Thoracic aorta (tissue), 2 donors: ENCODE results near the gene TNFAIP8L2. TPM values are rescaled to one million over a fixed set of nuclear protein-coding genes. Genes with fewer than 3 reads are reported as not detected.
A peak's percentile ranks its signal among the peaks of the same experiment; 100 is the strongest.
"Not testable (repeated sequence)": the region's sequence is repeated elsewhere in the genome, so short reads cannot be mapped to it uniquely, and the experiment has no call there.

Source experiments
- ATAC-seq: fragments of 150-250 bp; one replicate; pipeline ENCODE4 v1.8.0; 2017; ENCODE audit warnings: low read depth; ENCODE audit not compliant: insufficient number of reproducible peaks, low FRiP score
- DNase-seq: peaks from one replicate; pipeline ENCODE4 v3.0.0-alpha.2; 2020; ENCODE audit warnings: low spot score
- H3K27ac ChIP-seq, 2 donors: fragments of 200-600 bp; sonication (generic); 1 replicate in 1 of 2; 2 replicates in 1 of 2; pipeline ENCODE4 v1.5.1; 2016; ENCODE audit warnings: mild to moderate bottlenecking in 2 of 2, moderate library complexity in 2 of 2
- H3K27me3 ChIP-seq: fragments of 200-600 bp; sonication (generic); replicated peaks from 2 replicates; pipeline ENCODE4 v1.6.0; 2016; ENCODE audit warnings: mild to moderate bottlenecking; ENCODE audit not compliant: insufficient read depth
- H3K36me3 ChIP-seq: fragments of 200-600 bp; sonication (generic); one replicate; pipeline ENCODE4 v1.5.1; 2016
- H3K4me1 ChIP-seq, 2 donors: fragments of 200-600 bp; sonication (generic); 1 replicate in 1 of 2; 2 replicates in 1 of 2; pipeline versions ENCODE4 v1.5.1 to v1.6.0; 2016; ENCODE audit warnings: low read depth in 2 of 2, mild to moderate bottlenecking in 1 of 2; ENCODE audit not compliant: control insufficient read depth in 1 of 2
- H3K4me3 ChIP-seq: fragments of 200-600 bp; sonication (generic); 2 replicates; pipeline ENCODE4 v1.5.1; 2016; ENCODE audit warnings: mild to moderate bottlenecking
- H3K9me3 ChIP-seq: fragments of 200-600 bp; sonication (generic); 2 replicates; pipeline ENCODE4 v1.5.1; 2016
- CTCF ChIP-seq: fragments of 200-600 bp; sonication (generic); IDR thresholded peaks from one replicate; pipeline ENCODE4 v1.5.1; 2019; ENCODE audit warnings: antibody characterized with exemption
- total RNA-seq, 2 donors: library from RNA; depleted of rRNA; stranded (reverse); fragments of >200 nt; gene quantifications; one replicate each; pipeline versions ENCODE4 v1.1.0 to v1.2.3, GENCODE V29; 2016

TNFAIP8L2 gene
- total RNA-seq, 2 donors from 2014 or later, result 3.9 to 14.1 TPM

- peaks cover 9 to 35% of the 10 kb centered on the region in 2 donors for H3K4me1 ChIP-seq
- no peak for TF ChIP-seq CTCF
- H3K9me3 ChIP-seq, result no peaks in the 10 kb centered on the region
- no peak for ATAC-seq
- H3K27ac ChIP-seq, result peak overlapping the region; percentile 44 to 97
- no peaks in the 10 kb centered on the region for H3K27me3 ChIP-seq
- H3K36me3 ChIP-seq, result peaks cover 4% of the 10 kb centered on the region
- peak overlapping the region; percentile 94 for H3K4me3 ChIP-seq
- DNase-seq, result no peak
Observed at GRCh38 chr1:151197863-151198253, 41.4 kb downstream of the TNFAIP8L2 start.

GRCh38 chr1:151198254-151199127 is 42.0 kb downstream of the TNFAIP8L2 start, which contains the start of gene PIP5K1A:
PIP5K1A (plus strand) TSS chr1:151198552; CDS start chr1:151198997, 445 bp downstream.
- ATAC-seq (peak; percentile 93), DNase-seq (peak; percentile 97)
- Histone ChIP-seq H3K27ac (peak within 1 kb of the TSS; percentile 87 to 97), H3K9me3 (no peaks in the 10 kb centered on the region), H3K27me3 (no peaks in the 10 kb centered on the region), H3K36me3 (peaks cover 6% of the 10 kb centered on the region), H3K4me3 (peak within 1 kb of the TSS; percentile 94), H3K4me1 (peaks cover 9 to 35% of the 10 kb centered on the region in 2 donors)
- no peak for TF ChIP-seq CTCF

GRCh38 chr1:151199873-151200581 is 43.6 kb downstream of the TNFAIP8L2 start:
- Histone ChIP-seq H3K9me3 (no peaks in the 10 kb centered on the region), H3K27me3 (no peaks in the 10 kb centered on the region), H3K4me1 (peaks cover 9 to 44% of the 10 kb centered on the region in 2 donors), H3K4me3 (peak overlapping the region; percentile 94), H3K36me3 (peaks cover 6% of the 10 kb centered on the region), H3K27ac (peak overlapping the region; percentile 73 to 97)
- ATAC-seq (no peak), DNase-seq (no peak)
- TF ChIP-seq CTCF, result no peak

- not testable (repeated sequence) for H3K4me3 ChIP-seq, H3K27me3 ChIP-seq, ATAC-seq, H3K9me3 ChIP-seq, DNase-seq
- Histone ChIP-seq H3K27ac (peak overlapping the region in 1 of 2 donors; percentile 77), H3K36me3 (peaks cover 13% of the 10 kb centered on the region), H3K4me1 (peaks cover 6 to 59% of the 10 kb centered on the region in 2 donors)
Observed at GRCh38 chr1:151205381-151205965, 49.0 kb downstream of the TNFAIP8L2 start.

Other genes starting within 250 kb of the TNFAIP8L2 start
- 10 to 100 TPM; 38.9 to 42.7 TPM for gene SETDB1, start 230.3 kb upstream of the TNFAIP8L2 start, total RNA-seq
- gene CERS2, start 181.8 kb upstream of the TNFAIP8L2 start, total RNA-seq, result 100 to 1,000 TPM; 102 to 122 TPM
- not detected for gene ANXA9, start 174.4 kb upstream of the TNFAIP8L2 start, total RNA-seq
- gene MINDY1, start 149.7 kb upstream of the TNFAIP8L2 start, total RNA-seq, result 10 to 100 TPM; 16.9 to 28.3 TPM
- gene PRUNE1, start 148.2 kb upstream of the TNFAIP8L2 start, total RNA-seq, result 10 to 100 TPM; 16.5 to 21.3 TPM
- gene BNIPL, start 120.1 kb upstream of the TNFAIP8L2 start, total RNA-seq, result 1 to 10 TPM in 1 of 2 donors, under 1 TPM in 1; 0.14 to 2.6 TPM
- gene C1orf56, start 108.9 kb upstream of the TNFAIP8L2 start, total RNA-seq, result 1 to 10 TPM; 5.0 to 5.3 TPM
- 100 to 1,000 TPM in 1 of 2 donors, 10 to 100 TPM in 1; 66.2 to 134 TPM for gene CDC42SE1, start 97.0 kb upstream of the TNFAIP8L2 start, total RNA-seq
- 1 to 10 TPM; 1.2 to 3.1 TPM for gene MLLT11, start 96.3 kb upstream of the TNFAIP8L2 start, total RNA-seq
- gene GABPB2, start 85.9 kb upstream of the TNFAIP8L2 start, total RNA-seq, result 10 to 100 TPM; 24.6 to 33.0 TPM
- gene SEMA6C, start 10.0 kb upstream of the TNFAIP8L2 start, total RNA-seq, result 1 to 10 TPM; 6.3 to 6.8 TPM
- 1 to 10 TPM; 5.6 to 8.7 TPM for gene LYSMD1, start 9.3 kb downstream of the TNFAIP8L2 start, total RNA-seq
- gene SCNM1, start 9.5 kb downstream of the TNFAIP8L2 start, total RNA-seq, result 10 to 100 TPM; 19.1 to 27.7 TPM
- gene TMOD4, start 19.3 kb downstream of the TNFAIP8L2 start, total RNA-seq, result not detected
- gene VPS72, start 33.5 kb downstream of the TNFAIP8L2 start, total RNA-seq, result 10 to 100 TPM; 32.5 to 39.7 TPM
- 10 to 100 TPM; 49.7 to 97.6 TPM for gene PIP5K1A, start 41.9 kb downstream of the TNFAIP8L2 start, total RNA-seq
- gene PSMD4, start 98.1 kb downstream of the TNFAIP8L2 start, total RNA-seq, result 10 to 100 TPM; 79.1 to 87.6 TPM
- 10 to 100 TPM; 22.7 to 32.2 TPM for gene ZNF687, start 125.7 kb downstream of the TNFAIP8L2 start, total RNA-seq
- gene PI4KB, start 170.8 kb downstream of the TNFAIP8L2 start, total RNA-seq, result 10 to 100 TPM; 60.1 to 63.1 TPM
- gene RFX5, start 190.6 kb downstream of the TNFAIP8L2 start, total RNA-seq, result 10 to 100 TPM; 49.3 to 51.7 TPM
- 10 to 100 TPM; 41.8 to 67.6 TPM for gene SELENBP1, start 216.1 kb downstream of the TNFAIP8L2 start, total RNA-seq
- 100 to 1,000 TPM; 168 to 209 TPM for gene PSMB4, start 242.9 kb downstream of the TNFAIP8L2 start, total RNA-seq